Central memory CD4-positive, alpha-beta T cell (primary cell): ENCODE data around the gene MICAL1.
"Not testable (repeated sequence)": the region's sequence is repeated elsewhere in the genome, so short reads cannot be mapped to it uniquely, and the experiment has no call there.

Experiments used
- DNase-seq: peaks from one replicate; pipeline ENCODE4 v3.0.0; 2022

Gene MICAL1

GRCh38 chr6:109477725-109478124 is 22.2 kb upstream of the MICAL1 start:
- no peak for DNase-seq

- DNase-seq: no peak
Observed at GRCh38 chr6:109477184-109477583, 21.6 kb upstream of the MICAL1 start.

GRCh38 chr6:109475625-109476024 is 20.1 kb upstream of the MICAL1 start:
- DNase-seq: no peak

GRCh38 chr6:109474995-109475394 is 19.4 kb upstream of the MICAL1 start:
- no peak for DNase-seq

- DNase-seq: no peak
Observed at GRCh38 chr6:109473120-109473519, 17.5 kb upstream of the MICAL1 start.

- DNase-seq: no peak
Observed at GRCh38 chr6:109472132-109472995, 16.8 kb upstream of the MICAL1 start.

GRCh38 chr6:109471105-109471810 is 15.7 kb upstream of the MICAL1 start:
- no peak for DNase-seq

- no peak for DNase-seq
Observed at GRCh38 chr6:109469591-109470189, 14.1 kb upstream of the MICAL1 start.

- DNase-seq: no peak
Observed at GRCh38 chr6:109467696-109468095, 12.1 kb upstream of the MICAL1 start.

- DNase-seq: no peak
Observed at GRCh38 chr6:109466212-109466923, 10.8 kb upstream of the MICAL1 start.

- DNase-seq: no peak
Observed at GRCh38 chr6:109465772-109466171, 10.2 kb upstream of the MICAL1 start.

GRCh38 chr6:109461733-109462526 is 6.4 kb upstream of the MICAL1 start:
- no peak for DNase-seq

GRCh38 chr6:109461205-109461604 is 5.6 kb upstream of the MICAL1 start:
- DNase-seq: not testable (repeated sequence)

- DNase-seq: no peak
Observed at GRCh38 chr6:109460161-109460829, 4.7 kb upstream of the MICAL1 start.

- peak; percentile 65 for DNase-seq
Observed at GRCh38 chr6:109458774-109459531, 3.4 kb upstream of the MICAL1 start.

GRCh38 chr6:109457562-109457996 is 2.0 kb upstream of the MICAL1 start:
- no peak for DNase-seq

GRCh38 chr6:109456710-109457561 is 1.4 kb upstream of the MICAL1 start:
- DNase-seq: no peak

- no peak for DNase-seq
Observed at GRCh38 chr6:109456111-109456583, 575 bp upstream of the MICAL1 start.
